SK-N-SH treated with all-trans-retinoic acid at 6 μM for 48 hours (cell line): ENCODE results near the gene ITCH.
"Not testable (repeated sequence)": the region's sequence is repeated elsewhere in the genome, so short reads cannot be mapped to it uniquely, and the experiment has no call there.

Experiments used
- ATAC-seq: fragments of 200-7000 bp; cut with Tn5 transposase; 3 replicates; pipeline ENCODE4 v1.9.1; 2020; ENCODE audit warnings: mild to moderate bottlenecking, moderate library complexity
- ARNTL ChIP-seq: fragments of 450-650 bp; formaldehyde crosslinking; IDR thresholded peaks from 2 replicates; pipeline ENCODE4 v1.5.0; 2020; ENCODE audit warnings: low read depth, mild to moderate bottlenecking, moderate library complexity, borderline replicate concordance
- BACH2 ChIP-seq: fragments of 250-450 bp; sonication (Bioruptor Pico); IDR thresholded peaks from 2 replicates; pipeline ENCODE4 v1.9.0; 2021; ENCODE audit warnings: mild to moderate bottlenecking, borderline replicate concordance
- CREB5 ChIP-seq: fragments of 250-450 bp; sonication (Bioruptor Pico); IDR thresholded peaks from 2 replicates; pipeline ENCODE4 v1.5.1; 2020; ENCODE audit warnings: low read depth, mild to moderate bottlenecking, moderate library complexity
- CSDC2 ChIP-seq: fragments of 250-450 bp; sonication (Bioruptor Pico); IDR thresholded peaks from 2 replicates; pipeline ENCODE4 v1.5.0; 2020; ENCODE audit warnings: mild to moderate bottlenecking, moderate library complexity
- CSRNP3 ChIP-seq: fragments of 250-450 bp; sonication (Bioruptor Pico); IDR thresholded peaks from 2 replicates; pipeline ENCODE4 v1.5.1; 2021; ENCODE audit warnings: mild to moderate bottlenecking, moderate library complexity
- ESRRG ChIP-seq: fragments of 250-450 bp; sonication (Bioruptor Pico); IDR thresholded peaks from 2 replicates; pipeline ENCODE4 v1.6.1; 2021; ENCODE audit warnings: mild to moderate bottlenecking
- GLIS3 ChIP-seq: fragments of 250-450 bp; sonication (Bioruptor Pico); IDR thresholded peaks from 2 replicates; pipeline ENCODE4 v1.5.0; 2020; ENCODE audit warnings: mild to moderate bottlenecking, moderate library complexity
- ISL1 ChIP-seq: fragments of 250-450 bp; sonication (Bioruptor Pico); IDR thresholded peaks from 2 replicates; pipeline ENCODE4 v2.1.2; 2022; ENCODE audit warnings: mild to moderate bottlenecking, moderate library complexity
- PATZ1 ChIP-seq: fragments of 250-450 bp; sonication (Bioruptor Pico); IDR thresholded peaks from 2 replicates; pipeline ENCODE4 v1.8.0; 2020; ENCODE audit warnings: mild to moderate bottlenecking, moderate library complexity, borderline replicate concordance
- POU6F1 ChIP-seq: fragments of 250-450 bp; sonication (Bioruptor Pico); IDR thresholded peaks from 2 replicates; pipeline ENCODE4 v1.8.0; 2021; ENCODE audit warnings: low read depth, mild to moderate bottlenecking, moderate library complexity, borderline replicate concordance
- PPARA ChIP-seq: fragments of 250-450 bp; sonication (Bioruptor Pico); IDR thresholded peaks from 2 replicates; pipeline ENCODE4 v1.5.0; 2020; ENCODE audit warnings: mild to moderate bottlenecking, borderline replicate concordance
- RARB ChIP-seq: fragments of 250-450 bp; sonication (Bioruptor Pico); IDR thresholded peaks from 2 replicates; pipeline ENCODE4 v1.8.0; 2021; ENCODE audit warnings: mild to moderate bottlenecking, moderate library complexity
- SNAI2 ChIP-seq: fragments of 250-450 bp; sonication (Bioruptor Pico); IDR thresholded peaks from 2 replicates; pipeline ENCODE4 v1.5.0; 2020; ENCODE audit warnings: mild to moderate bottlenecking, moderate library complexity
- TOX ChIP-seq: fragments of 250-450 bp; sonication (Bioruptor Pico); IDR thresholded peaks from 2 replicates; pipeline ENCODE4 v1.8.0; 2021; ENCODE audit warnings: mild to moderate bottlenecking, moderate library complexity, borderline replicate concordance
- TSHZ2 ChIP-seq: fragments of 250-450 bp; sonication (Bioruptor Pico); IDR thresholded peaks from 2 replicates; pipeline ENCODE4 v1.5.0; 2020; ENCODE audit warnings: mild to moderate bottlenecking, moderate library complexity
- ZC3H10 ChIP-seq: fragments of 250-450 bp; sonication (Bioruptor Pico); IDR thresholded peaks from 2 replicates; pipeline ENCODE4 v1.5.1; 2021; ENCODE audit warnings: mild to moderate bottlenecking, moderate library complexity
- ZFP3 ChIP-seq: fragments of 250-450 bp; sonication (Bioruptor Pico); IDR thresholded peaks from 2 replicates; pipeline ENCODE4 v1.5.0; 2020; ENCODE audit warnings: mild to moderate bottlenecking, moderate library complexity
- ZFP30 ChIP-seq: fragments of 450-650 bp; formaldehyde crosslinking; IDR thresholded peaks from 2 replicates; pipeline ENCODE4 v1.5.0; 2022; ENCODE audit warnings: mild to moderate bottlenecking, moderate library complexity
- ZNF70 ChIP-seq: fragments of 450-650 bp; formaldehyde crosslinking; IDR thresholded peaks from 2 replicates; pipeline ENCODE4 v1.5.0; 2020; ENCODE audit warnings: mild to moderate bottlenecking, moderate library complexity
- ZNF8 ChIP-seq: fragments of 450-650 bp; formaldehyde crosslinking; IDR thresholded peaks from 2 replicates; pipeline ENCODE4 v1.5.0; 2020; ENCODE audit warnings: mild to moderate bottlenecking, moderate library complexity

Gene ITCH

GRCh38 chr20:34320861-34321260 lies 42.2 kb upstream of the ITCH start (continued):
- TF ChIP-seq CSRNP3 (CRISPR knock-in tag) (no peak), CSDC2 (CRISPR knock-in tag) (no peak), RARB (no peak), CREB5 (CRISPR knock-in tag) (no peak)
- TF ChIP-seq, all 23 proteins: peak for 0

- ATAC-seq = no peak
- no peak for TF ChIP-seq CREB5 (CRISPR knock-in tag)
- no peak for TF ChIP-seq BACH2 (CRISPR knock-in tag)
- no peak for TF ChIP-seq POU6F1
- no peak for TF ChIP-seq RARB
- no peak for TF ChIP-seq TOX (CRISPR knock-in tag)
- no peak for TF ChIP-seq ZFP3 (CRISPR knock-in tag)
- TF ChIP-seq, all 23 proteins: peak for 0
These were observed 40.6 kb upstream of the ITCH start for GRCh38 chr20:34322267-34323105.

- TF ChIP-seq POU6F1 (no peak), ZNF8 (no peak), CSRNP3 (CRISPR knock-in tag) (no peak), ZNF70 (CRISPR knock-in tag) (no peak), ARNTL (CRISPR knock-in tag) (no peak), ZFP30 (no peak), CREB5 (CRISPR knock-in tag) (no peak), GLIS3 (no peak), ISL1 (CRISPR knock-in tag) (no peak), ZC3H10 (CRISPR knock-in tag) (no peak), ESRRG (no peak), CSDC2 (CRISPR knock-in tag) (no peak), SNAI2 (CRISPR knock-in tag) (no peak), PPARA (no peak), TSHZ2 (CRISPR knock-in tag) (no peak), PATZ1 (CRISPR knock-in tag) (no peak), ZFP3 (CRISPR knock-in tag) (no peak), TOX (CRISPR knock-in tag) (no peak)
- no peak for ATAC-seq
These were observed 38.5 kb upstream of the ITCH start for GRCh38 chr20:34324541-34324940.

- not testable (repeated sequence) for ATAC-seq
These were observed 34.9 kb upstream of the ITCH start for GRCh38 chr20:34328207-34328606.
